ENCODE results near the gene PSMB2. TPM values are rescaled to one million over a fixed set of nuclear protein-coding genes. Genes with fewer than 3 reads are reported as not detected.

Gene PSMB2
- total and polyA plus RNA-seq, 2 of the 8 experiments (the other 6 are each of a cell fraction or from before 2014, with no cell fraction given) = 91.4 to 101 TPM

- H3K4me1 ChIP-seq (replicated peaks in 1 of 4; ENCODE audit: control insufficient read depth in 3 of 4, insufficient read depth in 4 of 4, low read length in 3 of 4) = no peaks in the 10 kb centered on the region
- no peak overlapping the region for H3K27ac ChIP-seq (ENCODE audit: low read depth, low read length)
- H3K9me3 ChIP-seq (ENCODE audit: insufficient read depth in 2 of 2, low read depth in 1 of 2, low read length in 1 of 2) = no peaks in the 10 kb centered on the region
- no peak overlapping the region for H3K14ac ChIP-seq (ENCODE audit: insufficient read length)
- H4K20me1 ChIP-seq (replicated peaks in 1 of 2; ENCODE audit: control insufficient read depth in 1 of 2, insufficient read depth in 2 of 2, low read length in 2 of 2) = peaks cover 0 to 2% of the 10 kb centered on the region in 2 experiments
- no peak for DNase-seq (ENCODE audit: low read depth in 1 of 2, low spot score in 2 of 2)
- no peak overlapping the region for H2BK120ac ChIP-seq (replicated peaks; ENCODE audit: low read depth, low read length)
- H2BK15ac ChIP-seq (ENCODE audit: low read length) = no peak overlapping the region
- no peaks in the 10 kb centered on the region for H3K79me1 ChIP-seq (ENCODE audit: low read depth, low read length)
- no peak overlapping the region for H3K4me3 ChIP-seq (ENCODE audit: extremely low read depth in 1 of 4, insufficient read depth in 2 of 4, low read depth in 3 of 4, low read length in 4 of 4)
- no peak overlapping the region for H4K8ac ChIP-seq (ENCODE audit: extremely low read depth, insufficient read depth, low read length)
- H3K9ac ChIP-seq (replicated peaks in 1 of 4; ENCODE audit: extremely low read depth in 1 of 4, low read depth in 3 of 4, low read length in 3 of 4) = no peak overlapping the region
- H3K36me3 ChIP-seq (ENCODE audit: control insufficient read depth in 2 of 4, insufficient read depth in 4 of 4, low read length in 3 of 4) = peaks cover 0 to 42% (median 26%) of the 10 kb centered on the region in 4 experiments; a peak in 4 of 8 replicates
- H4K91ac ChIP-seq (replicated peaks; ENCODE audit: insufficient read length, low read length) = no peak overlapping the region
- H2BK12ac ChIP-seq (ENCODE audit: low read depth, low read length) = no peak overlapping the region
- H3K4me2 ChIP-seq (ENCODE audit: insufficient read depth in 1 of 2, low read depth in 2 of 2, low read length in 2 of 2) = no peak overlapping the region
- H2BK20ac ChIP-seq (ENCODE audit: low read length) = no peak overlapping the region
- H2BK5ac ChIP-seq (ENCODE audit: low read depth, low read length) = no peak overlapping the region
- no peak for FAIRE-seq
- H3K56ac ChIP-seq (replicated peaks; ENCODE audit: insufficient read length, low read depth, low read length) = no peak overlapping the region
- H2AK5ac ChIP-seq (ENCODE audit: low read depth, low read length) = no peak overlapping the region
- no peak overlapping the region for H4K5ac ChIP-seq (ENCODE audit: insufficient read length, low read depth, low read length)
- 87% methylated on average over 3 of the region's 3 CpGs; no CpG with 5 or more reads in 1 of the 2 experiments for WGBS, 2 experiments (ENCODE audit: extremely low coverage in 1 of 2, insufficient coverage in 1 of 2, insufficient read length in 1 of 2, insufficient replicate concordance in 2 of 2, low coverage in 1 of 2, low lambda C conversion rate in 2 of 2, missing lambda C conversion rate in 1 of 2)
- no peaks in the 10 kb centered on the region for H3K23me2 ChIP-seq (ENCODE audit: low read depth, low read length)
- H2AFZ ChIP-seq (ENCODE audit: low read length) = no peak overlapping the region
- H3K27me3 ChIP-seq (replicated peaks in 1 of 4; ENCODE audit: control insufficient read depth in 3 of 4, extremely low read depth in 1 of 4, insufficient read depth in 3 of 4, low read length in 3 of 4) = no peaks in the 10 kb centered on the region
- no peak for TF ChIP-seq BACH1 (IDR thresholded peaks at IDR 0.05; ENCODE audit: low read length)
- TF ChIP-seq SRF (IDR thresholded peaks at IDR 0.05; ENCODE audit: low read depth, low read length) = no peak
- TF ChIP-seq, protein P1, sequence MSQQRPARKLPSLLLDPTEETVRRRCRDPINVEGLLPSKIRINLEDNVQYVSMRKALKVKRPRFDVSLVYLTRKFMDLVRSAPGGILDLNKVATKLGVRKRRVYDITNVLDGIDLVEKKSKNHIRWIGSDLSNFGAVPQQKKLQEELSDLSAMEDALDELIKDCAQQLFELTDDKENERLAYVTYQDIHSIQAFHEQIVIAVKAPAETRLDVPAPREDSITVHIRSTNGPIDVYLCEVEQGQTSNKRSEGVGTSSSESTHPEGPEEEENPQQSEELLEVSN (IDR thresholded peaks at IDR 0.05) = no peak
- no peak for TF ChIP-seq GTF2F1 (IDR thresholded peaks at IDR 0.05; ENCODE audit: borderline replicate concordance, low read depth, low read length)
- TF ChIP-seq CHD1 (IDR thresholded peaks at IDR 0.05; ENCODE audit: low read depth, low read length) = no peak
- TF ChIP-seq HDAC6 (IDR thresholded peaks at IDR 0.05; ENCODE audit: low read depth, low read length) = no peak
- no peak for TF ChIP-seq KDM1A (IDR thresholded peaks at IDR 0.05; ENCODE audit: borderline replicate concordance, low read length)
- TF ChIP-seq EP300 (IDR thresholded peaks at IDR 0.05; ENCODE audit: borderline replicate concordance in 1 of 2, low read depth in 2 of 2, low read length in 2 of 2) = no peak
- no peak for TF ChIP-seq CEBPB (IDR thresholded peaks at IDR 0.05; ENCODE audit: low read depth, low read length)
- TF ChIP-seq, protein P2, sequence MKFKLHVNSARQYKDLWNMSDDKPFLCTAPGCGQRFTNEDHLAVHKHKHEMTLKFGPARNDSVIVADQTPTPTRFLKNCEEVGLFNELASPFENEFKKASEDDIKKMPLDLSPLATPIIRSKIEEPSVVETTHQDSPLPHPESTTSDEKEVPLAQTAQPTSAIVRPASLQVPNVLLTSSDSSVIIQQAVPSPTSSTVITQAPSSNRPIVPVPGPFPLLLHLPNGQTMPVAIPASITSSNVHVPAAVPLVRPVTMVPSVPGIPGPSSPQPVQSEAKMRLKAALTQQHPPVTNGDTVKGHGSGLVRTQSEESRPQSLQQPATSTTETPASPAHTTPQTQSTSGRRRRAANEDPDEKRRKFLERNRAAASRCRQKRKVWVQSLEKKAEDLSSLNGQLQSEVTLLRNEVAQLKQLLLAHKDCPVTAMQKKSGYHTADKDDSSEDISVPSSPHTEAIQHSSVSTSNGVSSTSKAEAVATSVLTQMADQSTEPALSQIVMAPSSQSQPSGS (IDR thresholded peaks at IDR 0.05; ENCODE audit: low read length) = no peak
- no peak for TF ChIP-seq FOSL1 (IDR thresholded peaks at IDR 0.05; ENCODE audit: insufficient read depth, low read depth, low read length)
- no peak for TF ChIP-seq TBP (IDR thresholded peaks at IDR 0.05; ENCODE audit: low read depth, low read length)
- TF ChIP-seq POLR2AphosphoS5 (IDR thresholded peaks at IDR 0.05; ENCODE audit: low read depth, low read length) = no peak
- CTCF ChIA-PET (ENCODE audit: partially characterized antibody) = interaction anchor here (0.7 to 7.8 kb wide), 7 partner anchors 10 to 123 kb away, joined by 3 to 38 read pairs (median 4); no protein-coding TSS in a partner anchor
- H3K4ac ChIP-seq (replicated peaks; ENCODE audit: insufficient read length, low read depth, low read length) = no peak overlapping the region
- H3K23ac ChIP-seq (ENCODE audit: insufficient read length) = no peak overlapping the region
- POLR2A ChIA-PET (ENCODE audit: partially characterized antibody) = no interaction called here
- H3K79me2 ChIP-seq (ENCODE audit: control insufficient read depth in 1 of 2, insufficient read depth in 2 of 2, low read length in 2 of 2) = peaks cover 0 to 13% of the 10 kb centered on the region in 2 experiments; a peak in 2 of 4 replicates
- H3K18ac ChIP-seq (ENCODE audit: extremely low read depth, low read length) = no peak overlapping the region
These were observed 37.9 kb downstream of the PSMB2 start for GRCh38 chr1:35603468-35603867.

All from H1 (cell line).